Mucosa of gallbladder (tissue), 1 donor: ENCODE measurements around the gene SZT2. TPM values are rescaled to one million over a fixed set of nuclear protein-coding genes. Genes with fewer than 3 reads are reported as not detected.

ENCODE experiments used
- DNase-seq: peaks from one replicate; pipeline ENCODE4 v3.0.0-alpha.2; 2020; ENCODE audit warnings: low spot score
- total RNA-seq: library from RNA; stranded (reverse); gene quantifications from one replicate; pipeline ENCODE4 v1.2.1, GENCODE V29; 2021
- donor health status: DM: no; HTN: no; CAD: no.

Gene SZT2
- total RNA-seq, 1 donor from 2014 or later, result 59.3 TPM

GRCh38 chr1:43441894-43442637 lies 52.4 kb downstream of the SZT2 start:
- no peak for DNase-seq

- DNase-seq, result no peak
These were observed 53.1 kb downstream of the SZT2 start for GRCh38 chr1:43442756-43443155.

- DNase-seq, result no peak
These were observed 53.7 kb downstream of the SZT2 start for GRCh38 chr1:43443197-43443946.

GRCh38 chr1:43444151-43444828 lies 54.6 kb downstream of the SZT2 start:
- DNase-seq, result no peak

- no peak for DNase-seq
These were observed 55.1 kb downstream of the SZT2 start for GRCh38 chr1:43444836-43445235.

- DNase-seq, result no peak
These were observed 56.1 kb downstream of the SZT2 start for GRCh38 chr1:43445606-43446387.

- no peak for DNase-seq
These were observed 56.7 kb downstream of the SZT2 start for GRCh38 chr1:43446388-43446740.

- no peak for DNase-seq
These were observed 57.5 kb downstream of the SZT2 start for GRCh38 chr1:43446881-43447835.

GRCh38 chr1:43447891-43448708 lies 58.4 kb downstream of the SZT2 start:
- peak; percentile 76 for DNase-seq

GRCh38 chr1:43448955-43449707 lies 59.4 kb downstream of the SZT2 start:
- no peak for DNase-seq

GRCh38 chr1:43449708-43450069 lies 60.0 kb downstream of the SZT2 start:
- DNase-seq, result no peak

- no peak for DNase-seq
These were observed 60.7 kb downstream of the SZT2 start for GRCh38 chr1:43450251-43450941.

- DNase-seq, result no peak
These were observed 61.5 kb downstream of the SZT2 start for GRCh38 chr1:43451157-43451591.

GRCh38 chr1:43451701-43452532 lies 62.2 kb downstream of the SZT2 start:
- DNase-seq, result no peak

GRCh38 chr1:43452789-43453441 lies 63.2 kb downstream of the SZT2 start:
- DNase-seq, result no peak

GRCh38 chr1:43453442-43454269 lies 64.0 kb downstream of the SZT2 start, which contains the start of gene HYI:
Gene HYI (minus strand): TSS chr1:43453931. CDS start chr1:43453793, 138 bp downstream.
- DNase-seq, result peak; percentile 88
